HG03103 (cell line): ENCODE results near the gene TRIM8.
"Not testable (repeated sequence)": the region's sequence is repeated elsewhere in the genome, so short reads cannot be mapped to it uniquely, and the experiment has no call there.

Source experiments
- ATAC-seq: cut with Tn5 transposase; IDR thresholded peaks from one replicate; pipeline ENCODE4 v1.9.1; 2021; ENCODE audit warnings: low read depth; ENCODE audit not compliant: unreplicated experiment

The TRIM8 gene

GRCh38 chr10:102667411-102667810 lies 23.1 kb downstream of the TRIM8 start:
- ATAC-seq, result not testable (repeated sequence)

DNA sequence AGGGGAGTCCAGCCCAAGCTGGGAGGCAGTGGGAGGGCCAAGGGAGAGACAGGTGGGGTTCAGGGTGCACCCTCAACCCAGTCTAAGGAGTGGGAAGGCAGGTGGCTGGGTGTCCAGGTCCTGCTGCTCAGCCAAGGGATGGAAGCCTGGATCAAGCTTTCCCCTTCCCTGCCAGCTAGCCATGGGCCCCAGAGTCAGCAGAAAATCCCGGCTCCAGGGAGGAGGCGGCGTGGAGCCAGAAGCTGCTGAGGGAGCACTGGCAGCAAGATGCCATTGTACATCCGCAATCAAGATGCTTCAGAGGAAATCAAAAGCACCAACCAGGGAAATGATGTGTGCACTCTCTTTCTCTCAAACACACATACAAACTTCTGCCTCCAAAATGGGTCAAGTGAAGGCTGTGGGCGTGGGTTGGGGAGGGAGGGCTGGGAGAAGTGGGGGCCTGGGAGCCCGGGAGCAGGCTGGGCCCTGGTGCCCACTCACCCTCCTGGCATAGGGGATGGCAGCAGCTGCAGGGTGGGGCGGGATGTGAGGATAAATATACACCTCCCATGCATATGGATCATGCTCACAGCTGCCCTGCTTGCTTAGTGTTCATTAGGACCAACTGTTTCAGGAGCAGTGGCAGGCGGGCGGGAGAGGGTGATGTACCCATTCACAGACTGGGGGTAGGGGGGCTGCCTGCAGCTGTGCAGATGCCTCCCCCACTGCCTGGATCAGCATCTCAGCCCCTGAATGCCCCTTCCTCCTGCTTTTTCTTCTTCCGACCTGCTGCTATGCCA lies 24.2 kb downstream of the TRIM8 start:
- no peak for ATAC-seq

DNA sequence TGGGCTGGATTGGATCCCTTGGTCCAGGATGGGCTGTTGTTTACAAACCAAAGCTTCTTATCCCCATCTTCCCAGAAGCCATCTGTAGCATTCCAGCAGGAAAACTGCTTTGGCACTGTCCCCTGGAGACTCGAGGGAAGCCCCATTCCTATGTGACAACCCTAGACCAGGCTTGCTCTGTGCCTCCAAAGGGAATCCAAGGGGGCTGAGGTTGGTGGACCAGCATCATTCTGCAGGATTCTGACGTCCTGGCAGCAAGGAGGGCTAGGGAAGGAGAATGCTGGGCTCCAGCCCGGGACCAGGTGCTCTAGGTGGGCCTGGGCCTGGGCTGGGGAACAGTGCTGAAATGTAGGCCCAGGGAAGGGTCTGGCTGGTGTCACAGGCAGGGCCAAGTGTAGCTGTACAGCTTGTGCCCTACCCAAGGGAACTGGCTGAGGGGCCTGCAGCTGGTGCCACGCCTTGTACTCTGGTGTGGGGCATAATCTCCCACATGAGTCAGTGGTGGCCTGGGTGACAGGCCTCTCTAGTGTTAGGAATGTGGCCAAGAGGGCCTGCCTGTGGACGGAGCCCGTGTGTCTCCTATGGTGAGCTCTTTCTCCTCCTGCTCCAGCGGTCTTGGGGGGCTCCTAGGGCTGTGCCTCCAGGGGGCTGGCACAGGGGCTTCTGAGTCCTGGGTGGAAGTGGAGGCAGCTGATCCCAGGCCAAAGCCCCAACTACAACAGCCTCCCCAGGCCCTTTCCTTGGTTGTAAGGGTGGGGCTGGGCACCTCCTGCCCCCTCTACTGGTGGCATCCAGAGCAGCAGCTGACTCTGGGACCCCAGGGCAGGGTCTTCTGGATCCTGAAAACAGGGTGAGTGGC lies 25.2 kb downstream of the TRIM8 start:
- no peak for ATAC-seq

DNA sequence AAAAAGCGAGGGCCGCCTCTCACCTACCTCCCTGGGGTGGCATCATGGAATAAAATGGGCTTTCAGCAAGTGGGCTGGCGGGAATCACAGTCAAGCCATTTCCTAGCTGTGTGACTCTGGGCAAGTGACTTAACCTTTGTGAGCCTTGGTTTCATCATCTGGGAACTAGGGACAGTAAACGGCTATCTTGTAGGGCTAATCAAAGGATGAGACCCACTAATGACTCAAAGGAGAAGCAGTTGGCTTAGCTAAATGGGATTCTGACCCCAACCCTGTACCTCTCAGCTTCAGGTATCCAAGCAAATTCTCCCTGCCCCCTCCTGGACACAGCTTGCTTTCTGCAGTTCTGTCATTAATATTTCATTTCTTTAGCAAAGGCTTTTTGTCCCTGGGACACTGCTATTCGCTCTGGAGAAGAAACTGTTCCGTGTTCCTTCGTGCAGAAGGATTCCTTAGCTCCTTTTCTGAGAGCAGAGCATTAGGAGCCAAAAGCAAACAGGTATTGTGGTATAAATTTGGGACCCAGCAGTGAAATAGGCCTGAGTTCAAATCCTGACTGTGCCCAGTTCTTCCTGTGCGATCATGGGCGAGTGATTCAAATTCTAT lies 25.9 kb downstream of the TRIM8 start:
- ATAC-seq, result no peak

- no peak for ATAC-seq
Observed at GRCh38 chr10:102670871-102671434, 26.7 kb downstream of the TRIM8 start.

DNA sequence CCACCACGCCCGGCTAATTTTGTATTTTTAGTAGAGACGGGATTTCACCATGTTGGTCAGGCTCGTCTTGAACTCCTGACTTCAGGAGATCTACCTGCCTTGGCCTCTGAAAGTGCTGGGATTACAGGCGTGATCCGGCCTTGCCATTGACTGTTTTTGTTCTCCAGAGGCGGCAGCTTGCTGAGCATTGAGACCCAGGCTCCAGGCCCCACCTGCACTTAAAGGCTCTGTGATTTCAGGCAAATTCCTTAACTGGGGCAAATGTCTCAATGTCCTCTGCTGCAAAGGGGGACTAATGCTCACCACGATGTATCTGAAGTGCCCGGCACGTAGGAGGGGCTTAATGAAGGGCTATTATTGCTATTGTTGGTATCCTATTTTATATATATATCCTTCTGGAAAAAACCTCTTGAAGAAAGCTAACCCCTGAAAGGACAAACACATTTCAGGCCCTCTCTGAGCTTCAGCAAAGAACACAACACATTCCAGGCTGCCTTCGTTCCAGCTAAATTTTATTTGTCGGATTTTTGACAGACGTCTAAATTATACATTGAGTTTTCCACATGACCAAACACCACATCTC lies 29.0 kb downstream of the TRIM8 start:
- no peak for ATAC-seq

GRCh38 chr10:102673819-102674511 lies 29.7 kb downstream of the TRIM8 start:
- ATAC-seq, result no peak

- no peak for ATAC-seq
Observed at GRCh38 chr10:102674566-102674965, 30.3 kb downstream of the TRIM8 start.

DNA sequence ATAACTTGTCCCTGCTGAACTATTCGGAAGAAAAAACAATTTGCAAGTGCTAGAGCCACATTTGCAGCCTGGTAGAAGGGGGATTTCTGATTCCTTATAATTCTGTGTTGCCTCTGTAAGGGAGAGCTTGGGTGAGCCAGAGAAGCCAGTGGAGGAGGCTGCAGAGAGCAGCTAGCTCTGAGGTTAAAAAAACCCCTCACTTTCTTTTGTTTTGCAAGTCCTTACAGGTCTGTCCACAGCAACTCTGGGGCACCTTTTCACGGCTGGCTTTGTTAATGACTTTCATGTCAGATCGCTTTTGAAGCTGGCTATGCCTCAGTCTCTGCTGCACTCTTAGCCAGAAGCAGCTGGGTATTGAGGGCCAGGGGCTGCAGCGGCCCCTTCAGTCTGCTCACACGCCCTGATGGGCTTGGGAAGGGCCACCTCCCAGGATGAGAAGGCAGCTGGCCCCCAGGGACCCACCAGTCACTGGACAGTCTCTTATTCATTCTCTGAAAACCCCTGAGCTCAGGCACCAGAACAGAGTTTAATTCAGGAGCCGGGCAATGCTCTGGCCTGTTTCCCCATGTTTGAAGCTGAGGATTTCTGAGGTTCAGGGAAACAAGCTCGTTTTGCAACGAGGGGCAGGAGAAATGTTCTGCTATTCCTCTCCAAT lies 30.9 kb downstream of the TRIM8 start:
- ATAC-seq, result no peak

DNA sequence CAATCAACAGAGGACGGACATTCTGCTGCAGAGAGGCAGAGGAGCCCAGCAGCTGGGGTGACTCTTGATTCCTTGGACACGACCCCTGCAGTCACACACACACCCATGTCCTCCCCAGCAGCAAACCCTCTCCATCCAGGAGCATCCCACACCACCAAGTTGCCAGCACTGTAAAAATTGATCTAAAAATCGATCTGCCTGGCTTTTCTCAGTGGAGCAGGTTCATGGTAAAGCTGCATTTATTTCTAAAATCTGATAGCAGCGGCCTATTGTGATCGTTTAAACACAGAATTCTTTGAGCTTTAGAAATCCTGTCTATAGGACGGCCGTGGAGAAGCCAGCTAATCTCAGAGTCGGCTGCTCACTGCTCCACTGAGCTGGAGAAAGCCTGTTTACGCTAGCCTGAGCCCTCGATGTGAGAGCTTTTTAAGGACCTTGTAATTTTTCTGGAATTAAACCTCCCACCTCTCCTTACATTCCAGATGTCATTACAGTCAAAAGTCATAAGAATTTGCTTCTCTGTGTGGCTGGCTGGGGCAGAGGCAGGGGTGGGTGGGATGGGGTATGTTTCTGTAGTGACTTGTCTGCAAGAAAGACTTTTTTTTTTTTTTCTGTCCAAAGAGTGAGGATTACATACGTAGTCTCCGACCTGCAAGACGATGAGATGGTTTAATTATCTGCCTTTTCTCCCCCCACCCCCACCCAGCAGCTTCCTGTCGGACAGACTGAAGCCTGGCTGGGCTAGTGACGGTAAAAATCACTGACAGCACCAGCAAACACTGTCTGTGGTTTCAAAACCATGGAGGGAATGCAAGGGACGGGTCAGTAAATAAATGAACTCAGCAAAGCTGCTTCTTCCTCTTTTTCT lies 31.6 kb downstream of the TRIM8 start:
- no peak for ATAC-seq

DNA sequence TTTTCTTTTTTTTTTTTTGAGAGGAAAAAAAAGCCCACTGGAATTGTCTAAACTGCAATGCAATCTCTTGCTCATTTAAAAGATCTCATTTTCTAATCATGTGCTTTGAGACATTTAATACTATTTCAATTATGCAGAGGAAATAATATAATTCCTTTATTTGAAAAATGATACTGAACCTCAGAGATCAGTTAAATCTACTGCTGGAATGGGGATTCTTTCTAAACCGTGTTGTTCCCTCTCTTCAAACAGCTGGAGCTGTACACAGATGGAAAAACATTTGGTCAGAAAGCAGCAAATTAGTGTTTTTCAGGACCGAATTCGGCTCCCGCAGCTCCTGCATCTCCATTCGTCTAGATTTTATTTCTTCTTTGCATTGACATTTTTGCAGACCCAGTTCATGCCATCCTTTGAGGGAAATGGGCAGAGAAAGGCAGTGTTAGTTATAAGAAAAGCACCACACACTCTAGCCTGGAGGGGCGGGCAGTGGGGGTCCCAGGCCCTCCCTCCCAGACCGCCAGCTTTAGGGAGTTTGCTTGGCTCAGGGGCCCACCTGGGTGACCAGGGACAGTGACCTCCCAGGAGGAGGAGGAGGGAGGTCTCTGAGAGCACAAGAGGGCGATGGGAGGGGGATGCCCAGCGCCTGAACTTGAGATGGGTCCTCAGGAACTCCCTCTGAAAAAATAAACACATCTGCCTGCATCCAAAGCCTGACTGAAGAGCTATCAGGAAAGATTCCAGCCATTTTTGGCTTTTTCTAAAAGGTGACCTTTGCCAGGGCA lies 32.4 kb downstream of the TRIM8 start:
- ATAC-seq, result no peak

DNA sequence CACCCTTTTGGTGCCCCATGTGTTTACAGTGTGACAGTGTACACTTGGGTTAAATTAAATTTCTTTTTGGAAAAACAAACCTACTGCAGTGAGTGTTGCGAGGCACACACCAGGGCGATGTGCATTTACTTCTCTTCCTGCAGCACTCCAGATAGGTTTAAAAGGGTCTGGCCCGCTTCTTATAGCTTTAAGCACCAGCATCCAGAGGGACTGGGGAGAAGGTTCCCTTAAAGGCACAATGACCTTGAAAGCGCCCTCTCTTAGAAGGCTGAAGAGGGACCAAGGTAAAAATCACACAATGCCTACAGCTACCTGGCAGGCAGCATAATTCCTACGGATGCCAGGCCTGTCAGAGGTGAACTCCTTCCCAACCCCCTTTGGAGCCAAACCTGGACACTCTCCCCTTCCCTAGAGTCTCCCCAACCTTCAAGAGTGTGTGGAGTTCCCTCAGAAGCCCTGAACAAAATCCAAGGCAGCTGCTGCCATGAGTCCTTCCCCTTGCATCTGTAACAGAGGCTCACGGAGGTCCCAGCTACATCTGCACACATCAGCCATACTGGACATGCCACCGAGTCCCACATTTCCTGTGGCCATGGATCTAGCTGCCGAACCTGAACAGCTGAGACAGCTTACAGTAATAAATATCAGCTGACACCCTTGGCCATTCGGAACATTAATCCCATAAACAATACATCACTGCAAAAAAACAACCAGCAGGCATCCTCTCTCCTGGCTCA lies 33.2 kb downstream of the TRIM8 start:
- no peak for ATAC-seq

- no peak for ATAC-seq
Observed at GRCh38 chr10:102678068-102678400, 33.8 kb downstream of the TRIM8 start.

DNA sequence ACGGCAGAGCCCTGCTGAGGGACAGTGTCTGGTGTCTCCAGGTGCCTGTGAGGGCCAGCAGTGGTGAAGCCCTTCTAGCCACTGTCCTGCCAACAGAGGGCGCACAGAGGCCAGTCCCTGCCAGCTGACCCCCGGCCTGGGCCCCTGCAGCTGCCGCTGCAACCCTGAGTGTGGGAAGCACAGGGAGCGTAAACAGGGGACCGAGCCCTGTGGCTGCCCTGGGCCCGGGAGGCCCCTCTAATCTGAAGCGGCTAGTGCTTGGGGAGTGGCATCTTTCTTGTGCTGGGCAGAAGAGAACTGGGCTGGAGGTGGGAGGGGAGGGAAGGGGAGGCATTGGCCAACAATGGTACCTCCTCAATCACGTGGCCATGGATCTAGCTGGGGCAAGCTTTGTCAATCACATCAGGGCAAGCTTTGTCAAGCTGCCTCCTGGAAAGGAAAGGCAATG lies 34.6 kb downstream of the TRIM8 start:
- ATAC-seq, result no peak

DNA sequence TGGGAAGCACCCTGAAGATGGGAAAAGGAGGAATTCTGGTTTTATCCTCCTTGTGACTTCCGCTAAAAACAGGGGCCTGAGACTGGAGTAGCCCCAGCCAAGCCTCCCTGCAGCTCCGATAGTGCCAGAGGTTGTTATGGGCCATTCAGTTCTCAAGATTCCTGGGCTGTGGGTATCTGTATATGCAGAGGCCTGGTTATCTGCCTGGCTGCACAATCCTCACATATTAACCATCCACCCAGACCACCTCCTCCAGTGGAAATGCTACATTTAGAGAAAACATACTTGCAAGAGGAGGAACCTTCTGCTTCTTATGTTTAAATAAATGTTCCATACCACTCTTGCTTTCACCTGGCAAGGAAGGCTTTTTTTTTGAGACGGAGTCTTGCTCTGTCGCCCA lies 35.3 kb downstream of the TRIM8 start:
- no peak for ATAC-seq

DNA sequence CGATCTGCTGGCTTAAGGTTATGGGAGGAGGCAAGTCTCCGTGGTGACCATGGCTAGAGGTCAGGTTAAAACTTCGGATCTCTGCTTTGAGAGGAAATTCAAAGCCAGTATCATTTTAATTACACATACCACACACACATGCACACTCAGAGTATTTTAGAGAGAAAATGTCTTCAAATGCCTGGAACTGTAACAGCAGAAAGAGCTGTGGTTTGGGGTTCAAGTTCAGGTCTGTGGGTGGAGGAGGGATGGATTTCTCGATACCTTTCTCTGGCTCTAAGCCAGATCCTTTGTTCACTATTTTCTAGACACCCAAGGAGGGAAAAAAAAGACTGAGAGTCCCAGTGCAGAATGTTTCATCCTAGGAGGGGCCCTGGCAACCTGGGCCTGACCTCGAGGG lies 37.4 kb downstream of the TRIM8 start:
- no peak for ATAC-seq

DNA sequence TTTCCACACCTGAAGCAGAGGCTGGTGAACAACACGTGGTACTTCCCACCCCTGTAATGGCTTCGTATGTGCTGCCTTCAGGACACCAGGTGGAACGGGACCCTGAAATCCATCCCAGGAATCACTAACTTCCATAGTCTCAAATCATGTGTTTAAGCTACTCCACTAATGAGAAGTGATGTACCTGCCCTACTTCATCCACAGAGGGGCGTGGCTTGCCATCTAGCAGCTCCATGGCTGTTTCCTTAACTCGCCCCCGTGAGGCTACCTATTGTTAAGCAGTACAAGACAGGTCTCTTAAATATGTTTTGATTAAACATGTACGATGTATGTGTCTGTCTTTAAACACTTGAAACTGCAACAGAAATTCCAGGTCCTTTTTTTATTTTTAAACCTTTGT lies 38.1 kb downstream of the TRIM8 start:
- ATAC-seq, result no peak
